Lung (tissue), 12 donors: ENCODE results near the gene ISLR2. TPM values are rescaled to one million over a fixed set of nuclear protein-coding genes. Genes with fewer than 3 reads are reported as not detected.

Experiments used
- ATAC-seq: fragments of 200-7000 bp; cut with Tn5 transposase; one replicate; pipeline ENCODE4 v1.9.1; 2020; ENCODE audit warnings: moderate number of reproducible peaks; ENCODE audit not compliant: insufficient read depth, low FRiP score
- DNase-seq, 3 donors: peaks; one replicate each; pipeline ENCODE4 v3.0.0-alpha.2; 2013 to 2017
- H3K27ac ChIP-seq, 2 donors: one replicate each; pipeline ENCODE4 v1.5.1; 2013; ENCODE audit warnings: mild to moderate bottlenecking in 2 of 2, moderate library complexity in 2 of 2, control low read depth in 1 of 2, inconsistent platforms in 1 of 2, low read depth in 1 of 2, low read length in 1 of 2
- H3K27me3 ChIP-seq, 3 donors: one replicate each; pipeline ENCODE4 v1.5.1; 2013; ENCODE audit warnings: low read length in 2 of 3; ENCODE audit not compliant: control insufficient read depth in 3 of 3, insufficient read depth in 3 of 3
- H3K36me3 ChIP-seq, 4 donors: one replicate each; pipeline ENCODE4 v1.5.1; 2013; ENCODE audit warnings: low read length in 4 of 4, mild to moderate bottlenecking in 1 of 4, moderate library complexity in 1 of 4; ENCODE audit not compliant: control insufficient read depth in 4 of 4, insufficient read depth in 4 of 4
- H3K4me1 ChIP-seq, 5 donors: one replicate each; pipeline ENCODE4 v1.5.1; 2013; ENCODE audit warnings: low read length in 5 of 5, mild to moderate bottlenecking in 2 of 5, moderate library complexity in 1 of 5; ENCODE audit not compliant: control insufficient read depth in 5 of 5, insufficient read depth in 5 of 5
- H3K4me3 ChIP-seq: one replicate; pipeline ENCODE4 v1.5.1; 2013; ENCODE audit warnings: mild to moderate bottlenecking, control low read depth, moderate library complexity
- H3K9ac ChIP-seq, 2 donors: one replicate each; pipeline ENCODE4 v1.5.1; 2013; ENCODE audit warnings: low read length in 2 of 2, control low read depth in 1 of 2; ENCODE audit not compliant: insufficient read depth in 1 of 2
- H3K9me3 ChIP-seq, 4 donors: one replicate each; pipeline ENCODE4 v1.5.1; 2013; ENCODE audit warnings: low read length in 3 of 4, mild to moderate bottlenecking in 1 of 4, moderate library complexity in 1 of 4; ENCODE audit not compliant: control insufficient read depth in 4 of 4, insufficient read depth in 3 of 4
- WGBS, 2 donors: extraction: QIAGEN DNeasy Blood & Tissue Kit; methylation state at CpG; one replicate each; pipeline ENCODE4 v1.1.7; 2013; 5-methylcytosine and 5-hydroxymethylcytosine counted together
- polyA plus RNA-seq, 2 donors: library from polyadenylated mRNA; stranded (reverse); fragments of 200-250 nt; gene quantifications; one replicate each; pipeline ENCODE4 v1.2.1, GENCODE V29; 2013
- total RNA-seq, 2 donors: library from RNA; depleted of rRNA in 1 of 2; stranded (reverse); fragments of >200 nt in 1 of 2; gene quantifications; one replicate each; pipeline ENCODE4 v1.2.1, GENCODE V29; 2014 to 2021
- TF ChIP-seq, protein P1 (sequence below): IDR thresholded peaks from 2 replicates; pipeline ENCODE4 v1.5.1; 2012; ENCODE audit warnings: mild to moderate bottlenecking; ENCODE audit errors: control extremely low read depth, extremely low read depth
- donor health status: control.
- donor health status: control.
- donor health status: Bipolar disorder and iron deficiency.
- donor health status: healthy.
- donor health status: DM: yes; HTN: yes; CAD: no.

The ISLR2 gene
- total and polyA plus RNA-seq, 4 donors = 0.31 to 10.2 (median 0.41) TPM

DNA sequence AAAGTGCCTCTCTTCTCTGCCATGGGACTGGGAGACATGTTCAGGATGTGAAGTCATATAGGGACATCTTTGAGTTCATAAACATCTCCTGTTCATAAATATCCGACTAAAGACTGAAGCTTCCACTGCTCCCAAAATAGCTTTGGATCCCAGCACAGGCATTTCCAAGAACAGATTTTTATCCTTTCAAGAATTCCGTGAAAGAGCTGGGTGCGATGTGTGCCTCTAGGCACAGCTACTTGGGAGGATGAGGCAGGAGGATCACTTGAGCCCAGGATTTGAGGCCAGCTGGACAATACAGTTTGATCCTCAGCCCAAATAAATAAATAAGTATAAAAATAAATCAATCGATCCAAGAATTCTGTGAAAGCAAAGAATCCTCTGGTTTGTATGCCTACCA, 6.7 kb upstream of the ISLR2 start:
- 70 to 85% methylated on average over 4 of the region's 4 CpGs for WGBS, 2 donors
- H3K27me3 ChIP-seq = peaks cover 0 to 49% (median 19%) of the 10 kb centered on the region in 3 donors
- H3K36me3 ChIP-seq = no peaks in the 10 kb centered on the region
- H3K9ac ChIP-seq = no peak overlapping the region
- H3K27ac ChIP-seq = no peak overlapping the region
- TF ChIP-seq, protein P1, sequence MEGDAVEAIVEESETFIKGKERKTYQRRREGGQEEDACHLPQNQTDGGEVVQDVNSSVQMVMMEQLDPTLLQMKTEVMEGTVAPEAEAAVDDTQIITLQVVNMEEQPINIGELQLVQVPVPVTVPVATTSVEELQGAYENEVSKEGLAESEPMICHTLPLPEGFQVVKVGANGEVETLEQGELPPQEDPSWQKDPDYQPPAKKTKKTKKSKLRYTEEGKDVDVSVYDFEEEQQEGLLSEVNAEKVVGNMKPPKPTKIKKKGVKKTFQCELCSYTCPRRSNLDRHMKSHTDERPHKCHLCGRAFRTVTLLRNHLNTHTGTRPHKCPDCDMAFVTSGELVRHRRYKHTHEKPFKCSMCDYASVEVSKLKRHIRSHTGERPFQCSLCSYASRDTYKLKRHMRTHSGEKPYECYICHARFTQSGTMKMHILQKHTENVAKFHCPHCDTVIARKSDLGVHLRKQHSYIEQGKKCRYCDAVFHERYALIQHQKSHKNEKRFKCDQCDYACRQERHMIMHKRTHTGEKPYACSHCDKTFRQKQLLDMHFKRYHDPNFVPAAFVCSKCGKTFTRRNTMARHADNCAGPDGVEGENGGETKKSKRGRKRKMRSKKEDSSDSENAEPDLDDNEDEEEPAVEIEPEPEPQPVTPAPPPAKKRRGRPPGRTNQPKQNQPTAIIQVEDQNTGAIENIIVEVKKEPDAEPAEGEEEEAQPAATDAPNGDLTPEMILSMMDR = no peak
- DNase-seq (no peak), ATAC-seq (no peak)
- H3K9me3 ChIP-seq = no peaks in the 10 kb centered on the region
- H3K4me3 ChIP-seq = no peak overlapping the region
- peaks cover 0 to 7% (median 5%) of the 10 kb centered on the region in 5 donors for H3K4me1 ChIP-seq

DNA sequence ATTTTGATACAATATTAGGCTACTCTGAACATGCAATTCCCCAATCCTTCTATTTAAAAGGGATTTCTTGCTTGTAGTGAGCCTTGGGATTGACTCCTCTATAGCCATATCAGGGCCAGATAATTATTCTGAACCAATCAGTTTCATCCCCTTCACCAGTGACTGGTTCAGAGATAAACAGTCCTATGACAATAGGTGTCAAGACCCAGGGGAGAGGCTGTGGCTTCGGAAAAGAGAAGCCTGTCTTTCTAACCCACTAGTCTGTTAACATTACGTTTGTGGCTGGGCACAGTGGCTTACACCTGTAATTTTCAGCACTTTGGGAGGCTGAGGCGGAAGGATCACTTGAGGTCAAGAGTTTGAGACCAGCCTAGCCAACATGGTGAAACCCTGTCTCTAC, 6.2 kb upstream of the ISLR2 start:
- Histone ChIP-seq H3K9ac (no peak overlapping the region), H3K9me3 (no peaks in the 10 kb centered on the region), H3K36me3 (no peaks in the 10 kb centered on the region), H3K4me1 (peaks cover 0 to 11% (median 7%) of the 10 kb centered on the region in 5 donors), H3K27ac (no peak overlapping the region), H3K27me3 (peaks cover 0 to 51% (median 24%) of the 10 kb centered on the region in 3 donors), H3K4me3 (no peak overlapping the region)
- DNase-seq (no peak), ATAC-seq (no peak)
- TF ChIP-seq, protein P1 = no peak
- WGBS, 2 donors = 73 to 84% methylated on average over 3 of the region's 3 CpGs

DNA sequence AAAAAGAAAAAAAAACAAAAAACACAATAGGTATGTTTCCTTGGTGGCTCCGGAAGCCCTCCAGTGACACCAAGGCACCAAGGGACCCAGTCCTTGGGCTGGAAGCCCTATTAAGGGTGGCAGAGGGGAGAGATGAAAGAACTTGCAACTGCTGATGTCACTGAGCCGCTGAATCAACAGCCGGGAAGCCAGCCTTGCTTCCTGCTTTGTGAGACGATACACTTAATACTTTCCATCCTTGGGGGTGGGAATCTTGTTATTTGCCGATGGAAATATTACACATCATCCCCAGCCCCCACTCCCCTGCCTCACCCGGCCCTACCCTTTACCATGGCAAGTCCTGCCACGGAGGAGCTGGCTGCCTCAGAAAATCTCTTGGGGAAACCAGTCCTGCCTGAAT, 5.6 kb upstream of the ISLR2 start:
- WGBS, 2 donors = 66 to 77% methylated on average over 7 of the region's 7 CpGs
- peaks cover 0 to 16% (median 7%) of the 10 kb centered on the region in 5 donors for H3K4me1 ChIP-seq
- H3K9me3 ChIP-seq = no peaks in the 10 kb centered on the region
- ATAC-seq (no peak), DNase-seq (no peak)
- TF ChIP-seq, protein P1 = no peak
- no peak overlapping the region for H3K4me3 ChIP-seq
- H3K36me3 ChIP-seq = no peaks in the 10 kb centered on the region
- peaks cover 0 to 57% (median 30%) of the 10 kb centered on the region in 3 donors for H3K27me3 ChIP-seq
- H3K27ac ChIP-seq = no peak overlapping the region
- H3K9ac ChIP-seq = no peak overlapping the region

DNA sequence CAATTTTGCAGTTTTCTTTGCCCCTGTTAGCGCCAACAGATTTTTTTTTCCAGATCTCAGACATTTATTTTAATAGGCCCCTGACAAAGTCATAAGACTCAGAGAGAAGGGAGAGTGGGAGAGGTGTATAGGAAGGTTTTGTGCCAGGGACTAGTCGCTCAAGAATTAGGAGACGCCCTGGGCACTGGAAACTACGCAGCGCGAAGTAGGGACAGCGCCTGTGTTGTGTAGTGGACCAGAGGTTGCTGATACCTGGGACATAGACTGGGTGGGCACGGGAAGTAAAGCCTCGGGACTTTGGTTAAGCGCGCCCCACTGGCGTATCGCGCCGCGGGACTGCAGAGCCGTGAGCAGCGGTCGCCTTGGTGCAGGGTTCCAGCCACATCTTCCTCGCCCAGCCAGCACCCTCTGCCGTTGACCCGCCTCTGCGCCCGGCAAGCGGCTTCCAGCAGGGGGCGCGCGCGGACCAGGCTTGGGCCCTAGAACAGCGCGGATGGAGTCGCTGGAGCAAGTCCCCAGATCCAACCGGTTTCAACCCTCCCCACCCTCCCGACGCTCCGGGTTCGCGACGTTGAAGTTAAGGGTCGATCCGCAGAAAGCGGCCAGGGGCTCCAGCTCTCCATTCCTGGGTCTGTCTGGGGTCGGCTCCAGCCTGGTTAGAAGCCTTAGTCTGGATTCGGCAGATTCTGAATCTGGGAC, 3.0 kb upstream of the ISLR2 start:
- Histone ChIP-seq H3K9me3 (no peaks in the 10 kb centered on the region), H3K27me3 (peaks cover 0 to 77% (median 48%) of the 10 kb centered on the region in 3 donors), H3K27ac (peak overlapping the region in 1 of 2 donors; percentile 70), H3K9ac (no peak overlapping the region), H3K4me1 (peaks cover 0 to 23% (median 13%) of the 10 kb centered on the region in 5 donors), H3K4me3 (no peak overlapping the region), H3K36me3 (no peaks in the 10 kb centered on the region)
- TF ChIP-seq, protein P1 = peak; percentile 99
- DNase-seq = peak; percentile 90 to 93 (median 91)
- peak; percentile 88 for ATAC-seq
- WGBS, 2 donors = 9 to 10% methylated on average over 44 of the region's 44 CpGs
